ENCODE measurements around the gene CAND2. TPM values are rescaled to one million over a fixed set of nuclear protein-coding genes. Genes with fewer than 3 reads are reported as not detected.
A peak's percentile ranks its signal among the peaks of the same experiment; 100 is the strongest.

CAND2 gene
- total and polyA plus RNA-seq, 9 of the 15 experiments (the other 6 are each of a cell fraction or from before 2014, with no cell fraction given), result 0.91 to 14.9 (median 4.3) TPM

- TF ChIP-seq CHD4 (IDR thresholded peaks at IDR 0.05; ENCODE audit: insufficient read depth, insufficient replicate concordance, low read depth, low read length, poor library complexity, severe bottlenecking), result peak; percentile 92
- TF ChIP-seq HLTF (IDR thresholded peaks at IDR 0.05), result peak; percentile 72
- TF ChIP-seq HDAC2 (IDR thresholded peaks at IDR 0.05), result peak; percentile 58; the same call in 1 of the 2 replicates
- 0 out of 2 replicates have a peak, but pooled peaks have one; percentile 11 for TF ChIP-seq FOXJ2 (tag; IDR thresholded peaks at IDR 0.05)
- TF ChIP-seq NR4A1 (CRISPR knock-in tag; IDR thresholded peaks at IDR 0.05), result no peak
- TF ChIP-seq NR4A1 (tag; IDR thresholded peaks at IDR 0.05), result peak; percentile 73
- TF ChIP-seq ATF3 (IDR thresholded peaks at IDR 0.05), result 0 out of 2 replicates have a peak, but pooled peaks have one; percentile 3
- TF ChIP-seq ATF3 (CRISPR knock-in tag; conservative IDR thresholded peaks at IDR 0.05), result no peak; the same call in 1 of the 2 replicates
- TF ChIP-seq IRF9 (tag; IDR thresholded peaks at IDR 0.05), result peak; percentile 18; the same call in 1 of the 2 replicates
- no peak for TF ChIP-seq YY1 (IDR thresholded peaks at IDR 0.05; ENCODE audit: borderline replicate concordance in 1 of 3, control insufficient read depth in 1 of 3, extremely low read depth in 1 of 3, insufficient read depth in 3 of 3, insufficient read length in 1 of 3, insufficient replicate concordance in 2 of 3, low read depth in 1 of 3, low read length in 2 of 3)
- peak; percentile 72 to 85 for TF ChIP-seq KDM1A (IDR thresholded peaks at IDR 0.05)
- no peak for TF ChIP-seq HIVEP1 (CRISPR knock-in tag; IDR thresholded peaks at IDR 0.05)
- no peak for TF ChIP-seq EP300 (IDR thresholded peaks at IDR 0.05; ENCODE audit: low read length)
- TF ChIP-seq ZBTB12 (CRISPR knock-in tag; IDR thresholded peaks at IDR 0.05), result 0 out of 2 replicates have a peak, but pooled peaks have one; percentile 27
- no peak for TF ChIP-seq ELF4 (CRISPR knock-in tag; IDR thresholded peaks at IDR 0.05)
- TF ChIP-seq PHF20 (IDR thresholded peaks at IDR 0.05; ENCODE audit: partially characterized antibody), result peak; percentile 20
- no peak for TF ChIP-seq HDAC3 (IDR thresholded peaks at IDR 0.05; ENCODE audit: borderline replicate concordance, partially characterized antibody)
- no peak for TF ChIP-seq BRF1 (IDR thresholded peaks at IDR 0.05; ENCODE audit: borderline replicate concordance, extremely low read depth, insufficient read length)
- no peak for TF ChIP-seq ZNF740 (CRISPR knock-in tag; IDR thresholded peaks at IDR 0.05)
- TF ChIP-seq ZNF740 (tag; IDR thresholded peaks at IDR 0.05), result peak in 1 of 2 experiments; percentile 42; a peak in 1 of 4 replicates
Measured at GRCh38 chr3:12841970-12842328, 45.5 kb downstream of the CAND2 start (continued).

Measured in K562 (cell line).